Posterior cingulate gyrus (tissue), 11 donors: ENCODE results near the gene AGRN.
"Not testable (repeated sequence)": the region's sequence is repeated elsewhere in the genome, so short reads cannot be mapped to it uniquely, and the experiment has no call there.

ENCODE experiments used
- DNase-seq, 10 donors: peaks; one replicate each; pipeline versions ENCODE4 v3.0.0 to v3.0.0-alpha.2; 2020 to 2021; ENCODE audit warnings: mixed read lengths in 3 of 10
- intact Hi-C: fragments of 100-400 bp; cut with DNase I; formaldehyde crosslinking; loops from one replicate; pipeline ENCODE4 v1.15.1; 2023

Gene AGRN

GRCh38 chr1:999725-1000356 lies 20.1 kb upstream of the AGRN start, which contains the start of gene HES4:
Gene HES4 (minus strand): TSS chr1:1000097. CDS start chr1:999973, 124 bp downstream.
- DNase-seq: peak in 9 of 10 donors; percentile 54 to 95 (median 75)
- intact Hi-C loops: loop anchor here (5.0 kb wide), 1 partner anchor 98 kb away; no protein-coding TSS in a partner anchor

- DNase-seq: peak in 8 of 10 donors; percentile 45 to 94 (median 68)
- intact Hi-C loops: loop anchor here (1.0 to 5.0 kb wide), 2 partner anchors 16 to 98 kb away; no protein-coding TSS in a partner anchor
Measured at GRCh38 chr1:1000357-1001056, 19.4 kb upstream of the AGRN start.

- intact Hi-C loops: loop anchor here (1.0 to 5.0 kb wide), 2 partner anchors 17 to 99 kb away; no protein-coding TSS in a partner anchor
- peak in 1 of 10 donors; percentile 63 for DNase-seq
Measured at GRCh38 chr1:1001057-1001783, 18.7 kb upstream of the AGRN start.

GRCh38 chr1:1003618-1004419 lies 16.1 kb upstream of the AGRN start:
- DNase-seq: peak in 1 of 10 donors; percentile 65
- intact Hi-C loops: loop anchor here (5.0 kb wide), 1 partner anchor 102 kb away; no protein-coding TSS in a partner anchor

GRCh38 chr1:1004420-1004779 lies 15.5 kb upstream of the AGRN start:
- intact Hi-C loops: loop anchor here (5.0 kb wide), 1 partner anchor 102 kb away; no protein-coding TSS in a partner anchor
- peak in 1 of 10 donors; percentile 76 for DNase-seq

GRCh38 chr1:1004780-1005697 lies 14.9 kb upstream of the AGRN start:
- intact Hi-C loops: loop anchor here (5.0 kb wide), 1 partner anchor 103 kb away; no protein-coding TSS in a partner anchor
- DNase-seq: peak in 2 of 10 donors; percentile 66 to 73

GRCh38 chr1:1005774-1006304 lies 14.1 kb upstream of the AGRN start:
- peak in 1 of 10 donors; percentile 67 for DNase-seq
- intact Hi-C loops: no loop called here

GRCh38 chr1:1006305-1007159 lies 13.4 kb upstream of the AGRN start:
- DNase-seq: peak in 2 of 10 donors; percentile 64 to 73
- intact Hi-C loops: no loop called here

- intact Hi-C loops: not testable (repeated sequence)
- DNase-seq: peak in 1 of 10 donors; percentile 38
Measured at GRCh38 chr1:1010131-1010530, 9.8 kb upstream of the AGRN start.

GRCh38 chr1:1011396-1011949 lies 8.4 kb upstream of the AGRN start:
- peak in 1 of 10 donors; percentile 76 for DNase-seq
- intact Hi-C loops: no loop called here

GRCh38 chr1:1012736-1013104 lies 7.2 kb upstream of the AGRN start:
- peak in 1 of 10 donors; percentile 52 for DNase-seq
- intact Hi-C loops: not testable (repeated sequence)

- intact Hi-C loops: no loop called here
- peak in 9 of 10 donors; percentile 60 to 95 (median 75) for DNase-seq
Measured at GRCh38 chr1:1013105-1013921, 6.6 kb upstream of the AGRN start, which contains the start of gene ISG15. Gene ISG15 (plus strand): TSS chr1:1013497. CDS start chr1:1013574, 77 bp downstream.

- intact Hi-C loops: no loop called here
Measured at GRCh38 chr1:1013922-1014648, 5.8 kb upstream of the AGRN start.

GRCh38 chr1:1014799-1015681 lies 4.9 kb upstream of the AGRN start:
- intact Hi-C loops: no loop called here
- DNase-seq: peak in 1 of 10 donors; percentile 14

More at GRCh38 chr1:1013922-1014648, 5.8 kb upstream of the AGRN start:
- peak in 2 of 10 donors; percentile 8 to 86 for DNase-seq
